Keratinocyte (primary cell): ENCODE data around the gene YIPF1. TPM values are rescaled to one million over a fixed set of nuclear protein-coding genes. Genes with fewer than 3 reads are reported as not detected.

Experiments used
- DNase-seq: peaks from one replicate; pipeline ENCODE4 v3.0.0-alpha.2; 2011; ENCODE audit warnings: low read depth, missing footprints, low spot score
- FAIRE-seq: peaks from 2 replicates; lab custom pipeline; 2011; peaks lifted over from hg19 to GRCh38; lab: Jason Lieb, UNC
- H2AFZ ChIP-seq: 2 replicates; pipeline ENCODE4 v1.6.0; 2012; ENCODE audit warnings: low read length, control low read depth, inconsistent platforms; ENCODE audit not compliant: control insufficient read depth
- H3K27ac ChIP-seq: 2 replicates; pipeline ENCODE4 v1.5.1; 2011; ENCODE audit warnings: low read length; ENCODE audit not compliant: control insufficient read depth, insufficient read depth
- H3K27me3 ChIP-seq: 3 replicates; pipeline ENCODE4 v1.6.0; 2011; ENCODE audit warnings: low read length; ENCODE audit not compliant: control insufficient read depth, insufficient read depth; ENCODE audit errors: extremely low read depth
- H3K36me3 ChIP-seq, 2 experiments: 2 replicates in 1 of 2; 3 replicates in 1 of 2; pipeline ENCODE4 v1.5.1; 2011; ENCODE audit warnings: low read length in 2 of 2, mild to moderate bottlenecking in 1 of 2; ENCODE audit not compliant: control insufficient read depth in 2 of 2, insufficient read depth in 2 of 2; ENCODE audit errors: extremely low read depth in 1 of 2
- H3K4me1 ChIP-seq: 3 replicates; pipeline ENCODE4 v1.5.1; 2011; ENCODE audit warnings: low read length; ENCODE audit not compliant: control insufficient read depth, insufficient read depth; ENCODE audit errors: extremely low read depth
- H3K4me2 ChIP-seq: 3 replicates; pipeline ENCODE4 v1.6.0; 2011; ENCODE audit warnings: low read depth, low read length; ENCODE audit not compliant: control insufficient read depth, insufficient read depth; ENCODE audit errors: extremely low read depth
- H3K4me3 ChIP-seq, 3 experiments: fragments of 200-600 bp in 1 of 3; sonication (generic) in 1 of 3; 2 replicates in 2 of 3; 3 replicates in 1 of 3; pipeline ENCODE4 v1.5.1; 2011 to 2016; ENCODE audit warnings: low read length in 3 of 3, mild to moderate bottlenecking in 3 of 3, control low read depth in 2 of 3, inconsistent platforms in 1 of 3, low read depth in 1 of 3, mixed read lengths in 1 of 3, mixed run types in 1 of 3, moderate library complexity in 1 of 3; ENCODE audit not compliant: control insufficient read depth in 2 of 3, insufficient read depth in 2 of 3; ENCODE audit errors: extremely low read depth in 1 of 3
- H3K79me2 ChIP-seq: 2 replicates; pipeline ENCODE4 v1.6.0; 2012; ENCODE audit warnings: low read length; ENCODE audit not compliant: control insufficient read depth, insufficient read depth
- H3K9ac ChIP-seq: 3 replicates; pipeline ENCODE4 v1.6.0; 2011; ENCODE audit warnings: low read length; ENCODE audit not compliant: control insufficient read depth, insufficient read depth; ENCODE audit errors: extremely low read depth
- H3K9me1 ChIP-seq: 3 replicates; pipeline ENCODE4 v1.6.0; 2011; ENCODE audit warnings: low read length; ENCODE audit not compliant: control insufficient read depth, insufficient read depth; ENCODE audit errors: extremely low read depth
- H3K9me3 ChIP-seq: 2 replicates; pipeline ENCODE4 v1.5.1; 2012; ENCODE audit warnings: low read depth, low read length; ENCODE audit not compliant: control insufficient read depth
- H4K20me1 ChIP-seq: 3 replicates; pipeline ENCODE4 v1.6.0; 2011; ENCODE audit warnings: low read length; ENCODE audit not compliant: control insufficient read depth, insufficient read depth; ENCODE audit errors: extremely low read depth
- CTCF ChIP-seq, 3 experiments: IDR thresholded peaks in 1 of 3; conservative IDR thresholded peaks in 1 of 3; optimal IDR thresholded peaks in 1 of 3; 2 replicates in 2 of 3; 3 replicates in 1 of 3; pipeline versions ENCODE3 to v1.5.1; 2011; ENCODE audit warnings: low read length in 3 of 3, mild to moderate bottlenecking in 3 of 3, moderate library complexity in 2 of 3, control low read depth in 1 of 3, inconsistent platforms in 1 of 3; ENCODE audit not compliant: insufficient read depth in 2 of 3; ENCODE audit errors: extremely low read depth in 1 of 3
- EZH2 ChIP-seq: IDR thresholded peaks from one replicate; pipeline ENCODE4 v1.6.1; 2012; ENCODE audit warnings: inconsistent platforms, mild to moderate bottlenecking, low read length, moderate library complexity
- dilution Hi-C: fragments of 300-500 bp; cut with MboI; formaldehyde crosslinking; loops from one replicate; pipeline ENCODE4 v1.7.0; 2020; ENCODE audit warnings: low sequenced_read_pairs; ENCODE audit not compliant: extremely low pct_ligation_motif_present
- polyA plus RNA-seq, 5 experiments: library from polyadenylated mRNA; depleted of rRNA in 3 of 5; stranded (reverse) in 3 of 5; stranded (forward) in 1 of 5; unstranded in 1 of 5; fragments of >200 nt; gene quantifications; 1 replicate in 1 of 5; 2 replicates in 3 of 5; 3 replicates in 1 of 5; pipeline versions ENCODE4 v1.2.1 to v1.2.3, GENCODE V29; 2011 to 2012; ENCODE audit warnings: missing spikeins in 2 of 5, low read depth in 1 of 5, low replicate concordance in 1 of 5

Gene YIPF1
- polyA plus RNA-seq, 1 donor (not counting 4 experiments of a cell fraction or from before 2014, with no cell fraction given) = 43.3 TPM

- Histone ChIP-seq H3K4me3 (no peak overlapping the region), H3K27me3 (no peaks in the 10 kb centered on the region), H3K9ac (no peak overlapping the region), H3K9me1 (no peaks in the 10 kb centered on the region), H3K4me1 (no peaks in the 10 kb centered on the region), H3K79me2 (peaks cover 2% of the 10 kb centered on the region), H3K9me3 (no peaks in the 10 kb centered on the region), H3K36me3 (peaks cover 13 to 16% of the 10 kb centered on the region in 2 experiments), H3K4me2 (no peak overlapping the region), H4K20me1 (no peaks in the 10 kb centered on the region), H3K27ac (no peak overlapping the region), H2AFZ (no peak overlapping the region)
- TF ChIP-seq CTCF (optimal IDR thresholded peaks at IDR 0.05 in 1 of 3, IDR thresholded peaks at IDR 0.05 in 1 of 3, conservative IDR thresholded peaks at IDR 0.05 in 1 of 3; ENCODE audit: extremely low read depth in 1 of 3, insufficient read depth in 2 of 3, low read length in 3 of 3) (no peak), EZH2 (no peak)
- FAIRE-seq (no peak), DNase-seq (no peak)
- dilution Hi-C loops = no loop called here
These were observed 66.7 kb downstream of the YIPF1 start for GRCh38 chr1:53822931-53823330.

GRCh38 chr1:53821380-53821779, 68.2 kb downstream of the YIPF1 start:
- Histone ChIP-seq H3K27me3 (no peaks in the 10 kb centered on the region), H3K36me3 (peaks cover 9 to 13% of the 10 kb centered on the region in 2 experiments), H4K20me1 (no peaks in the 10 kb centered on the region), H3K4me1 (no peaks in the 10 kb centered on the region), H3K9ac (no peak overlapping the region), H3K4me2 (no peak overlapping the region), H3K27ac (no peak overlapping the region), H3K79me2 (peaks cover 2% of the 10 kb centered on the region), H3K9me1 (no peaks in the 10 kb centered on the region), H3K9me3 (no peaks in the 10 kb centered on the region), H3K4me3 (no peak overlapping the region), H2AFZ (no peak overlapping the region)
- no peak for FAIRE-seq
- no peak for DNase-seq
- dilution Hi-C loops = no loop called here
- no peak for TF ChIP-seq EZH2
- peak in 1 of 3 experiments; percentile 11 for TF ChIP-seq CTCF (optimal IDR thresholded peaks at IDR 0.05 in 1 of 3, IDR thresholded peaks at IDR 0.05 in 1 of 3, conservative IDR thresholded peaks at IDR 0.05 in 1 of 3; ENCODE audit: extremely low read depth in 1 of 3, insufficient read depth in 2 of 3, low read length in 3 of 3)
